Astrocyte (in vitro differentiated cells and primary cell): ENCODE data around the gene CNTN5. TPM values are rescaled to one million over a fixed set of nuclear protein-coding genes. Genes with fewer than 3 reads are reported as not detected.

ENCODE experiments used
- DNase-seq: peaks from one replicate; pipeline ENCODE4 v3.0.0-alpha.2; 2010; ENCODE audit warnings: low read depth
- FAIRE-seq: peaks from 2 replicates; lab custom pipeline; 2011; peaks lifted over from hg19 to GRCh38; lab: Jason Lieb, UNC
- H2AFZ ChIP-seq: 2 replicates; pipeline ENCODE4 v1.6.0; 2012; ENCODE audit warnings: low read depth, low read length, inconsistent platforms
- H3K27ac ChIP-seq: 2 replicates; pipeline ENCODE4 v1.5.1; 2011; ENCODE audit warnings: low read depth, low read length, inconsistent platforms
- H3K27me3 ChIP-seq: 2 replicates; pipeline ENCODE4 v1.6.0; 2011; ENCODE audit warnings: low read length, inconsistent platforms; ENCODE audit not compliant: insufficient read depth
- H3K36me3 ChIP-seq: 2 replicates; pipeline ENCODE4 v1.5.1; 2011; ENCODE audit warnings: low read length, inconsistent platforms; ENCODE audit not compliant: insufficient read depth
- H3K4me1 ChIP-seq: 2 replicates; pipeline ENCODE4 v1.5.1; 2011; ENCODE audit warnings: low read length, inconsistent platforms; ENCODE audit not compliant: insufficient read depth
- H3K4me2 ChIP-seq: 2 replicates; pipeline ENCODE4 v1.6.0; 2012; ENCODE audit warnings: low read length, inconsistent platforms
- H3K4me3 ChIP-seq: 2 replicates; pipeline ENCODE4 v1.5.1; 2011; ENCODE audit warnings: low read depth, mild to moderate bottlenecking, low read length, inconsistent platforms; ENCODE audit not compliant: insufficient read depth
- H3K79me2 ChIP-seq: 2 replicates; pipeline ENCODE4 v1.6.0; 2012; ENCODE audit warnings: mild to moderate bottlenecking, low read length, inconsistent platforms; ENCODE audit not compliant: insufficient read depth
- H3K9ac ChIP-seq: 2 replicates; pipeline ENCODE4 v1.6.0; 2012; ENCODE audit warnings: mild to moderate bottlenecking, low read length, inconsistent platforms
- H3K9me3 ChIP-seq: 2 replicates; pipeline ENCODE4 v1.5.1; 2012; ENCODE audit warnings: low read depth, mild to moderate bottlenecking, low read length, inconsistent platforms; ENCODE audit not compliant: insufficient read depth
- H4K20me1 ChIP-seq: 2 replicates; pipeline ENCODE4 v1.6.0; 2012; ENCODE audit warnings: low read length, inconsistent platforms; ENCODE audit not compliant: insufficient read depth
- H3K27ac Mint-ChIP-seq: one replicate; pipeline ENCODE4 v1.8.0; 2021; ENCODE audit warnings: mild to moderate bottlenecking, mixed read lengths; ENCODE audit not compliant: unreplicated experiment
- H3K27me3 Mint-ChIP-seq: one replicate; pipeline ENCODE4 v1.8.0; 2021; ENCODE audit warnings: low read depth, mixed read lengths; ENCODE audit not compliant: unreplicated experiment
- H3K36me3 Mint-ChIP-seq: one replicate; pipeline ENCODE4 v1.8.0; 2021; ENCODE audit warnings: low read depth, mixed read lengths; ENCODE audit not compliant: unreplicated experiment
- H3K4me1 Mint-ChIP-seq: one replicate; pipeline ENCODE4 v1.8.0; 2021; ENCODE audit warnings: low read depth, mixed read lengths; ENCODE audit not compliant: unreplicated experiment
- H3K4me3 Mint-ChIP-seq: one replicate; pipeline ENCODE4 v1.8.0; 2021; ENCODE audit warnings: mild to moderate bottlenecking, moderate library complexity, mixed read lengths; ENCODE audit not compliant: unreplicated experiment
- H3K9me3 Mint-ChIP-seq: one replicate; pipeline ENCODE4 v1.8.0; 2021; ENCODE audit warnings: mild to moderate bottlenecking, mixed read lengths; ENCODE audit not compliant: unreplicated experiment
- CTCF ChIP-seq: IDR thresholded peaks from 2 replicates; pipeline ENCODE4 v1.5.1; 2011; ENCODE audit warnings: low read depth, mild to moderate bottlenecking, inconsistent platforms, low read length, moderate library complexity; ENCODE audit not compliant: insufficient read depth
- EZH2 ChIP-seq: IDR thresholded peaks from 2 replicates; pipeline ENCODE4 v1.6.1; 2012; ENCODE audit warnings: mild to moderate bottlenecking, low read length, inconsistent platforms; ENCODE audit not compliant: insufficient read depth
- total RNA-seq: library from RNA; stranded (reverse); gene quantifications from 2 replicates; pipeline ENCODE4 v1.2.1, GENCODE V29; 2021

The CNTN5 gene
- total RNA-seq, 1 donor from 2014 or later: 1.1 TPM

DNA sequence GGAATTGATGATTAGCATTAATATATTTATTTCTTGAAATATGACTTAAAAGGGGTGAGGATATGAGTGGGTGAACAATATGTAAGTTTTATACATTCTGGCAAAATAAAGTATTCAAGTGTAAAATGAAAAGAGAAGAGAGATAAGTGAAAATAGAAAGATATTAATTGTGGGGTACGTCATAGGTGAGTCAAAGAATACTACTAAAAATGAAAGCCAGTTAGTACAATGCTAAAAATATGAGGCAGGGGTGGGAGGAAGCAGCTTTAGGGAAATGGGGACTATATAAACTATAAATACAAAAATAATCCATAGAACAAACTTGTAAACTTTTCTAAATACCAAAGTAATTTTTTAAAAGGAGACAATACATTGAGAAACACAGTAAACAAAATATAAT, 661.4 kb downstream of the CNTN5 start:
- Histone ChIP-seq H3K36me3 (no peaks in the 10 kb centered on the region), H3K4me3 (no peak overlapping the region), H3K79me2 (no peaks in the 10 kb centered on the region), H3K27me3 (no peaks in the 10 kb centered on the region), H3K4me2 (no peak overlapping the region), H3K27ac (no peak overlapping the region), H4K20me1 (no peaks in the 10 kb centered on the region), H3K9ac (no peak overlapping the region), H2AFZ (no peak overlapping the region), H3K4me1 (no peaks in the 10 kb centered on the region), H3K9me3 (no peaks in the 10 kb centered on the region)
- FAIRE-seq (no peak), DNase-seq (no peak)
- Mint-ChIP-seq H3K27ac (no peak overlapping the region), H3K4me3 (no peak overlapping the region), H3K27me3 (no peaks in the 10 kb centered on the region), H3K4me1 (no peaks in the 10 kb centered on the region), H3K9me3 (no peaks in the 10 kb centered on the region), H3K36me3 (no peaks in the 10 kb centered on the region)
- TF ChIP-seq EZH2 (no peak), CTCF (no peak)

GRCh38 chr11:99682646-99683045, 661.9 kb downstream of the CNTN5 start:
- Mint-ChIP-seq H3K27me3 (no peaks in the 10 kb centered on the region), H3K27ac (no peak overlapping the region), H3K4me3 (no peak overlapping the region), H3K9me3 (no peaks in the 10 kb centered on the region), H3K4me1 (no peaks in the 10 kb centered on the region), H3K36me3 (no peaks in the 10 kb centered on the region)
- no peaks in the 10 kb centered on the region for H3K79me2 ChIP-seq
- no peak overlapping the region for H3K9ac ChIP-seq
- H4K20me1 ChIP-seq: no peaks in the 10 kb centered on the region
- H3K4me1 ChIP-seq: no peaks in the 10 kb centered on the region
- FAIRE-seq (no peak), DNase-seq (no peak)
- no peaks in the 10 kb centered on the region for H3K9me3 ChIP-seq
- H3K4me3 ChIP-seq: no peak overlapping the region
- H3K4me2 ChIP-seq: no peak overlapping the region
- no peak for TF ChIP-seq CTCF
- TF ChIP-seq EZH2: no peak
- H2AFZ ChIP-seq: no peak overlapping the region
- no peaks in the 10 kb centered on the region for H3K27me3 ChIP-seq
- no peak overlapping the region for H3K27ac ChIP-seq
- H3K36me3 ChIP-seq: no peaks in the 10 kb centered on the region

GRCh38 chr11:99683933-99684332, 663.2 kb downstream of the CNTN5 start:
- H4K20me1 ChIP-seq: no peaks in the 10 kb centered on the region
- Mint-ChIP-seq H3K9me3 (no peaks in the 10 kb centered on the region), H3K4me3 (no peak overlapping the region), H3K4me1 (no peaks in the 10 kb centered on the region), H3K27me3 (no peaks in the 10 kb centered on the region), H3K36me3 (no peaks in the 10 kb centered on the region), H3K27ac (no peak overlapping the region)
- no peak overlapping the region for H3K9ac ChIP-seq
- H3K36me3 ChIP-seq: no peaks in the 10 kb centered on the region
- no peaks in the 10 kb centered on the region for H3K79me2 ChIP-seq
- H3K27ac ChIP-seq: no peak overlapping the region
- H3K9me3 ChIP-seq: no peaks in the 10 kb centered on the region
- H3K27me3 ChIP-seq: no peaks in the 10 kb centered on the region
- no peak overlapping the region for H3K4me2 ChIP-seq
- TF ChIP-seq EZH2 (no peak), CTCF (no peak)
- FAIRE-seq (no peak), DNase-seq (no peak)
- no peak overlapping the region for H3K4me3 ChIP-seq
- no peak overlapping the region for H2AFZ ChIP-seq
- no peaks in the 10 kb centered on the region for H3K4me1 ChIP-seq
